Activated CD4-positive, CD25-positive, alpha-beta regulatory T cell treated with anti-CD3 and anti-CD28 coated beads, Interleukin-2, amount 50 U/mL, for 16 hours (primary cell): Measurements from ENCODE around the gene TRIM65.
"Not testable (repeated sequence)": the region's sequence is repeated elsewhere in the genome, so short reads cannot be mapped to it uniquely, and the experiment has no call there.

Source experiments
- DNase-seq: peaks from one replicate; pipeline ENCODE4 v3.0.0-alpha.2; 2020; ENCODE audit warnings: low read depth, low spot score

TRIM65 gene

DNA sequence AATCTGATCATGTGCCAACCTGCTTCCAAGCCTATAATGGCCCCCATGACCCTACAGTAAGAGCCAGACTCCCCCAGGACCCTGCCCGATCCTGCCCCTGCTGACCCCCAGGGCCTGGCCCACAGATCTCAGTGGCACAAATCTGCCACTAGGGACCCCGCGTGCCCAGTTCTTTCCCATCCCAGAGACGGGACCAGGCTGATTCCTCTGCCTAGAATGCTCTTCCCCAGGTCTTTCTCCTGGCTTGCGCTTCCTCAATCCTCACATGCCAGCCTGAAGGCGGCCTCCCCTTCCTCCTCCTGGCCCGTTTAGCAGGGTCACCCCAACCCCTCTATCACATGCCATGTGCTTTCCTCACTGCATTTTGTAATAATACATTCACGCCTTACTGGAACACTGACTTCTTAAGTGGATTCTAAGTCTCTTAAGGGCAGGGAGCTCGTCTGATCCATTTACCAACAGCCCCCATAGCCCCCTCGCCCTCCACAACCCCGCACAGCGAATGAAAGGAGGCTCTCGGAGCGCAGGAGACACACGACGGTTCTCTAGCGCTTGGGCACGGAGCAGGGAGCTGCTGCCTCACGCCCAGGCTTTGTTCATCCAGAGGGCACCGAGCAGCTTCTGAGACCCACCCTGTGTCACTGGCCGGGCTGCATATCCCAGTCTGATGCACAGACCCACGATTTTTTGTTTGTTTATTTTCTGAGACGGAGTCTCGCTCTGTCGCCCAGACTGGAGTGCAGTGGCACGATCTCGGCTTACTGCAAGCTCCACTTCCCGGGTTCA, 1.2 kb downstream of the TRIM65 start:
- DNase-seq, result no peak

- DNase-seq, result no peak
These were observed 2.6 kb downstream of the TRIM65 start for GRCh38 chr17:75894049-75894733.

DNA sequence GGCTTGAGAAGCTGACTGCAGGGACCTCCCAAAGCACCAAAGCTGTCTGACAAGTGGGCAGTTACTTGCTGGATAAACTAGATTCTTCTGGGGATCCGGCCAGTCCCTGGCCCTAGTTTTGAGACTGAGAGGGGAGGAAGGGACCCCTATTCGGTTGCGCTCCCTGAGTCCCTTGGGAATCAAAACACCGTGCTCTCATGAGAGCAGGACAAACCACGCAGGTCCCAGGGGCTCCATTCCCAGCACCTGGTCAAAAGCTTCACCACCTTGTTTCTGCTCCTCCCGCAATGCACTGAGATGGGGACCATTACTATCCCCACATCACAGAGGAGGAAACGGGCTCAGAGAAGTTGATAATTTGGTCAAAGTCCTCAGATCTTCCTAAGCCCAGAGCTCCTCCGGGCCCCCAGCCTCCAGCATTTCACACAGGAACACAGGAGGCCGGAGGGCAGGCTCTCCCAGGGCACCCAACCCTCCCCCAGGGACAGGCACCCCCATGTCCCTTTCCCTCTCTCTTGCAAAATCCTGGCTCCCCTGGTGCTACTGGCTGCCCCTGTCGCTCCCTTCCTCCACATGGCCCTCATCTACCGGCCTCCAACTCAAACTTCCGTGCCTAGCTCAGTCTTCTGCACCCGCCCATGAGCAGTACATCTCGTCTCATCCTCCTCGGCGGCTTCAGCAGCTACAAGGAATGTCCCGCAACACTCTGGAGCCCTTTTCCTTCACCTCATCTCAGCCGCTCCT, 3.3 kb downstream of the TRIM65 start:
- DNase-seq, result no peak

DNA sequence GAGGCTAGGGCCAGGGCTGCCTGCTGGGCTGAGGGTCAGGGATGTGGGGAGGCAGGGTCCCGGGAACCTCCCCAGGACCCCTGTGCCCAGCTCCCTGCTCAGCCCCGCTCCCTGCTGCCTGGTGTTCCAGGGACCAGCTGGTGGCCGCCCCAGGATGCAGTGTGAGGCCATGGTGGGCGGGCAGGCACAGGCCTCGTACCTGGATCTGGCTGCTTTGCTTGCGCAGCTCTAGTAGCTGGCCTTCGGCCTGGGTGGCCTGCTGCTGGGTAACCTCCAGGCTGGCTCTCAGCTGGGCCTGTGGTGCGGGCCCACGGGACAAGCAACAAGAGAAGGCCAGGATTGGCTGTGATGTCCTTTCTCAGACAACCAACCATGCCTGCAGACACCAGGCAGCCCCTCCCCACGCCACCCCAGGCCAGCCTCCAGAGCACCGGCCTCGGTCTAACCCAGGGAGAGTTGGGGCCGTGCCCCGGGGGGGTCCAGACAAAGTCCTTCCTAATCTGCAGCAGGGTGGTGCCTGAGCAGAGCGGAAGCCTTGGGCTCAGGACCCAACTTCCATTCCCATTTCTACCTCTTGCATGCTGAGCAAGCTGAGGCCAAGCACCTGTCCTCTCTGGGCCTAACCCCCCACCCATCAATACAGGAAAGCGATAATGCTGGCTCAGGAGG, 4.1 kb downstream of the TRIM65 start:
- no peak for DNase-seq

- no peak for DNase-seq
These were observed 4.9 kb downstream of the TRIM65 start for GRCh38 chr17:75891605-75892555.

GRCh38 chr17:75891022-75891604, 5.6 kb downstream of the TRIM65 start:
- no peak for DNase-seq

GRCh38 chr17:75889454-75889853, 7.3 kb downstream of the TRIM65 start:
- no peak for DNase-seq

- no peak for DNase-seq
These were observed 8.3 kb downstream of the TRIM65 start for GRCh38 chr17:75888484-75888883.

DNA sequence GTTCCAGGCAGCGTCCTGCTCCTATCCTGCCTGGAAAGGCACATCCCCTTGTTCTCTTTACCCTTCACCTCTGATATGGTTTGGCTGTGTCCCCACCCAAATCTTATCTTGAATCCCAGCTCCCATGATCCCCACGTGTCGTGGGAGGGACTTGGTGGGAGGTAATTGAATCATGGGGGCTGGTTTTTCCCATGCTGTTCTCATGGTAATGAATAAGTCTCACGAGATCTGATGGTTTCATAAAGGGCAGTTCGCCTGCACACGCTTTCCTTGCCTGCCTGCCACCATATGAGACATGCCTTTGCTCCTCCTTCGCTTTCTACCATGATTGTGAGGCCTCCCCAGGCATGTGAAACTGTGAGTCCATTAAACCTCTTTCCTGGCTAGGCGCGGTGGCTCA, 10.9 kb downstream of the TRIM65 start:
- not testable (repeated sequence) for DNase-seq

- DNase-seq, result no peak
These were observed 11.3 kb downstream of the TRIM65 start for GRCh38 chr17:75885431-75885830.

DNA sequence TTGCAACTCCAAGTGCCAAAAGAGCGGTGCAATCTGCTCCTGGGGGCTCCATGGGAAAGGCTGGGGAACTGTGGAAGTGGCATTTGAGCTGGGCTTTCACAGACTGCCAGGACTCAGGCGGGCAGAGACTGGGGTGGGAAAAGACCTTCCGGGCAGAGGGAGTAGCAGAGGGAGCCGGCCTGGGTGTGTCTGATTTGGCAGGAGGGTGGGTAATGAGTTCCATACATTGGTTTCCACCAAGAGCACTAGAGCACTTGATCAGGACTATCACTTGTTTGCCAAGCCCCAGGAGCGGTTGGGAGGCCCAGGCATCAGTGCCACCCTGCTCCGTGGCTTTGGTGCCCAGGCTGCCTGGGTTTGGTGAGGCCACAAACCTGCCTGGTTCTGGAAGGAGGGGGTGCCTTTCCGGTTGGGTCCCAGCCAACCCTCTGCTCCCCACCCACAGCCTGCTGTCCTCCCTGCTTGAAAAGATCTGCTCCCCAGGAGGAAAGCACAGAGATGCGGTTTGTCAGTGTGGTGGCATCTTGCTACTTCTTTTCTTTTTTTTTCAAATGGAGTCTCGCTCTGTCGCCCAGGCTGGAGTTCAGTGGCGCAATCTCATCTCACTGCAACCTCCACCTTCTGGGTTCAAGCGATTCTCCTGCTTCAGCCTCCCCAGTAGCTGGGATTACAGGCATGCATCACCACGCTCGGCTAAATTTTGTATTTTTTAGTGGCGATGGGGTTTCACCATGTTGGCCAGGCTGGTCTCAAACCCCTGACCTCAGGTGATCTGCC, 14.9 kb downstream of the TRIM65 start:
- no peak for DNase-seq

GRCh38 chr17:75880266-75880665, 16.5 kb downstream of the TRIM65 start:
- no peak for DNase-seq

- DNase-seq, result no peak
These were observed 18.4 kb downstream of the TRIM65 start, which contains the start of gene TRIM47 for GRCh38 chr17:75878174-75878998. Gene TRIM47 (minus strand): TSS chr17:75878581. CDS start chr17:75878548, 33 bp downstream.

GRCh38 chr17:75877752-75878173, 19.0 kb downstream of the TRIM65 start:
- DNase-seq, result no peak

- no peak for DNase-seq
These were observed 19.6 kb downstream of the TRIM65 start for GRCh38 chr17:75876938-75877751.

- peak; percentile 44 for DNase-seq
These were observed 20.4 kb downstream of the TRIM65 start for GRCh38 chr17:75876190-75876937.

GRCh38 chr17:75875940-75876189, 20.9 kb downstream of the TRIM65 start:
- DNase-seq, result no peak
